Measurements from ENCODE around the gene DRAM2. TPM values are rescaled to one million over a fixed set of nuclear protein-coding genes. Genes with fewer than 3 reads are reported as not detected.

The DRAM2 gene
- total and polyA plus RNA-seq, 10 of the 15 experiments (the other 5 are each of a cell fraction or from before 2014, with no cell fraction given) = 39.1 to 229 (median 79.4) TPM

GRCh38 chr1:111182052-111182451 lies 42.2 kb upstream of the DRAM2 start:
- RAD21 ChIA-PET (ENCODE audit: unreplicated experiment) = interaction anchor here (1.1 to 2.5 kb wide), 5 partner anchors 9 to 38 kb away, joined by 3 to 12 read pairs (median 3); no protein-coding TSS in a partner anchor
- H3K27me3 ChIP-seq (replicated peaks in 1 of 2; ENCODE audit: control insufficient read depth in 2 of 2, insufficient read depth in 2 of 2, low read length in 1 of 2) = no peaks in the 10 kb centered on the region
- 97% methylated on average over 2 of the region's 2 CpGs for WGBS (ENCODE audit: insufficient coverage, insufficient replicate concordance, low lambda C conversion rate, missing lambda C conversion rate)
- H2AFZ ChIP-seq (ENCODE audit: control insufficient read depth, low read depth, low read length) = no peak overlapping the region
- SMC1A ChIA-PET (ENCODE audit: uncharacterized antibody, unreplicated experiment) = interaction anchor here (0.7 to 6.5 kb wide), 10 partner anchors 9 to 218 kb away, joined by 4 to 68 read pairs (median 8); partner anchors contain the start of gene DENND2D
- H3K36me3 ChIP-seq (ENCODE audit: control insufficient read depth in 2 of 2, insufficient read depth in 2 of 2, low read length in 1 of 2) = peaks cover 5 to 25% of the 10 kb centered on the region in 2 experiments
- DNase-seq (ENCODE audit: low read depth, low spot score) (no peak), FAIRE-seq (no peak), ATAC-seq (no peak)
- TF ChIP-seq RAD21 (IDR thresholded peaks at IDR 0.05; ENCODE audit: insufficient read depth, low read depth, low read length) = no peak
- TF ChIP-seq SMC3 (IDR thresholded peaks at IDR 0.05; ENCODE audit: borderline replicate concordance, low read length) = no peak
- TF ChIP-seq MTA2 (IDR thresholded peaks at IDR 0.05; ENCODE audit: low read depth) = no peak
- no TSS peak for BruUV-seq (replicated peaks)
- no peak overlapping the region for H3K4me2 ChIP-seq (ENCODE audit: control insufficient read depth, insufficient read depth)
- no peak overlapping the region for H3K9ac ChIP-seq (ENCODE audit: control insufficient read depth, insufficient read depth, low read length)
- H3K9me3 ChIP-seq (replicated peaks; ENCODE audit: control insufficient read depth, insufficient read depth, low read length) = no peaks in the 10 kb centered on the region
- no peaks in the 10 kb centered on the region for H4K20me1 ChIP-seq (ENCODE audit: control insufficient read depth, insufficient read depth)
- H3K4me3 ChIP-seq = no peak overlapping the region
- CTCF ChIA-PET = interaction anchor here (1.3 to 3.1 kb wide), 4 partner anchors 10 to 151 kb away, joined by 4 to 14 read pairs (median 8); no protein-coding TSS in a partner anchor
- POLR2A ChIA-PET = interaction anchor here (0.6 to 3.8 kb wide), 2 partner anchors 13 to 562 kb away, joined by 3 to 21 read pairs; no protein-coding TSS in a partner anchor
- no peaks in the 10 kb centered on the region; the same call in 1 of the 2 replicates for H3K4me1 ChIP-seq (ENCODE audit: control insufficient read depth, insufficient read depth, low read length)
- peaks cover under 1% of the 10 kb centered on the region; the same call in 1 of the 2 replicates for H3K79me2 ChIP-seq (ENCODE audit: control insufficient read depth, insufficient read depth, low read length)
- intact Hi-C loops (cut with micrococcal nuclease; ENCODE audit: unreplicated experiment) (no loop called here), in situ Hi-C loops (cut with MboI) (no loop called here)
- H3K27ac ChIP-seq (ENCODE audit: control insufficient read depth, insufficient read depth) = no peak overlapping the region

- ATAC-seq (peak; percentile 37; the same call in 1 of the 3 replicates), FAIRE-seq (no peak), DNase-seq (ENCODE audit: low read depth, low spot score) (no peak)
- H3K9me3 ChIP-seq (replicated peaks; ENCODE audit: control insufficient read depth, insufficient read depth, low read length) = no peaks in the 10 kb centered on the region
- H3K4me3 ChIP-seq = no peak overlapping the region
- H3K27ac ChIP-seq (ENCODE audit: control insufficient read depth, insufficient read depth) = no peak overlapping the region; the same call in 1 of the 2 replicates
- in situ Hi-C loops (cut with MboI) (no loop called here), intact Hi-C loops (cut with micrococcal nuclease; ENCODE audit: unreplicated experiment) (no loop called here)
- RAD21 ChIA-PET (ENCODE audit: unreplicated experiment) = interaction anchor here (0.8 to 1.3 kb wide), 2 partner anchors 10 to 36 kb away, joined by 3 read pairs; no protein-coding TSS in a partner anchor
- no TSS peak for BruUV-seq (replicated peaks)
- no peak overlapping the region for H3K9ac ChIP-seq (ENCODE audit: control insufficient read depth, insufficient read depth, low read length)
- H3K4me1 ChIP-seq (ENCODE audit: control insufficient read depth, insufficient read depth, low read length) = no peaks in the 10 kb centered on the region; the same call in 1 of the 2 replicates
- H3K27me3 ChIP-seq (replicated peaks in 1 of 2; ENCODE audit: control insufficient read depth in 2 of 2, insufficient read depth in 2 of 2, low read length in 1 of 2) = no peaks in the 10 kb centered on the region
- no peaks in the 10 kb centered on the region for H4K20me1 ChIP-seq (ENCODE audit: control insufficient read depth, insufficient read depth)
- no peak overlapping the region for H3K4me2 ChIP-seq (ENCODE audit: control insufficient read depth, insufficient read depth)
- no peak overlapping the region for H2AFZ ChIP-seq (ENCODE audit: control insufficient read depth, low read depth, low read length)
- CTCF ChIA-PET = interaction anchor here (0.8 to 1.5 kb wide), 2 partner anchors 55 to 149 kb away, joined by 3 read pairs; no protein-coding TSS in a partner anchor
- SMC1A ChIA-PET (ENCODE audit: uncharacterized antibody, unreplicated experiment) = interaction anchor here (0.8 to 1.5 kb wide), 7 partner anchors 11 to 34 kb away, joined by 3 to 5 read pairs (median 4); no protein-coding TSS in a partner anchor
- H3K36me3 ChIP-seq (ENCODE audit: control insufficient read depth in 2 of 2, insufficient read depth in 2 of 2, low read length in 1 of 2) = peaks cover 0 to 23% of the 10 kb centered on the region in 2 experiments; a peak in 3 of 4 replicates
- peaks cover 5% of the 10 kb centered on the region for H3K79me2 ChIP-seq (ENCODE audit: control insufficient read depth, insufficient read depth, low read length)
- POLR2A ChIA-PET = interaction anchor here (1.0 to 1.1 kb wide), 3 partner anchors 11 to 18 kb away, joined by 3 to 4 read pairs (median 4); no protein-coding TSS in a partner anchor
- TF ChIP-seq USF2 (IDR thresholded peaks at IDR 0.05; ENCODE audit: borderline replicate concordance, low read depth, low read length) (no peak), NBN (IDR thresholded peaks at IDR 0.05) (no peak), ASH2L (IDR thresholded peaks at IDR 0.05; ENCODE audit: borderline replicate concordance, low read depth) (no peak), CREM (IDR thresholded peaks at IDR 0.05; ENCODE audit: low read depth) (no peak), JUNB (IDR thresholded peaks at IDR 0.05) (no peak), CTCF (IDR thresholded peaks at IDR 0.05 in 2 of 3, conservative IDR thresholded peaks at IDR 0.05 in 1 of 3; ENCODE audit: control insufficient read depth in 2 of 3, extremely low read depth in 1 of 3, insufficient read depth in 1 of 3, low read depth in 3 of 3, low read length in 3 of 3) (no peak), ZNF24 (IDR thresholded peaks at IDR 0.05) (no peak), EP300 (IDR thresholded peaks at IDR 0.05; ENCODE audit: borderline replicate concordance in 1 of 2, control insufficient read depth in 1 of 2, low read depth in 2 of 2, low read length in 2 of 2) (no peak), ZBED1 (IDR thresholded peaks at IDR 0.05; ENCODE audit: borderline replicate concordance) (no peak), YY1 (IDR thresholded peaks at IDR 0.05; ENCODE audit: low read depth, low read length) (no peak), ETV6 (conservative IDR thresholded peaks at IDR 0.05 in 1 of 2, IDR thresholded peaks at IDR 0.05 in 1 of 2; ENCODE audit: borderline replicate concordance in 1 of 2, low read depth in 1 of 2) (no peak)
These were observed 40.2 kb upstream of the DRAM2 start for GRCh38 chr1:111179968-111180533.
